Lower lobe of right lung (tissue), 2 donors: ENCODE results near the gene MACF1. TPM values are rescaled to one million over a fixed set of nuclear protein-coding genes. Genes with fewer than 3 reads are reported as not detected.
A peak's percentile ranks its signal among the peaks of the same experiment; 100 is the strongest.

Experiments
- ATAC-seq, 2 donors: fragments of 200-7000 bp; cut with Tn5 transposase; one replicate each; pipeline ENCODE4 v1.9.1; 2020 to 2022; ENCODE audit warnings: mild to moderate bottlenecking in 2 of 2, moderate library complexity in 2 of 2
- DNase-seq: peaks from one replicate; pipeline ENCODE4 v3.0.0-alpha.2; 2020
- H3K27ac ChIP-seq: fragments of 200-600 bp; one replicate; pipeline ENCODE4 v1.8.0; 2022
- H3K27me3 ChIP-seq: fragments of 200-600 bp; one replicate; pipeline ENCODE4 v1.8.0; 2022; ENCODE audit warnings: low read depth
- H3K36me3 ChIP-seq: fragments of 200-600 bp; one replicate; pipeline ENCODE4 v1.8.0; 2022; ENCODE audit warnings: mild to moderate bottlenecking
- H3K4me1 ChIP-seq: fragments of 200-600 bp; one replicate; pipeline ENCODE4 v1.8.0; 2022
- H3K4me3 ChIP-seq: fragments of 200-600 bp; one replicate; pipeline ENCODE4 v1.8.0; 2022; ENCODE audit warnings: mild to moderate bottlenecking
- H3K9me3 ChIP-seq: fragments of 200-600 bp; one replicate; pipeline ENCODE4 v1.8.0; 2022
- CTCF ChIP-seq: fragments of 200-600 bp; IDR thresholded peaks from one replicate; pipeline ENCODE4 v1.8.0; 2022; ENCODE audit warnings: antibody characterized with exemption, mild to moderate bottlenecking
- intact Hi-C: fragments of 100-400 bp; cut with DNase I; formaldehyde crosslinking; loops from one replicate; pipeline ENCODE4 v1.11.0; 2022
- total RNA-seq: library from RNA; stranded (reverse); fragmentation: NEBNext Ultra II Directional; extraction: Animal tissue kit (Norgen Biotek cat#: 25700); gene quantifications from one replicate; pipeline ENCODE4 v1.2.1, GENCODE V29; 2021
- donor health status: DM: no; HTN: yes; CAD: no; lungs with severe emphysema.

Gene MACF1
- total RNA-seq, 1 donor from 2014 or later = 506 TPM

DNA sequence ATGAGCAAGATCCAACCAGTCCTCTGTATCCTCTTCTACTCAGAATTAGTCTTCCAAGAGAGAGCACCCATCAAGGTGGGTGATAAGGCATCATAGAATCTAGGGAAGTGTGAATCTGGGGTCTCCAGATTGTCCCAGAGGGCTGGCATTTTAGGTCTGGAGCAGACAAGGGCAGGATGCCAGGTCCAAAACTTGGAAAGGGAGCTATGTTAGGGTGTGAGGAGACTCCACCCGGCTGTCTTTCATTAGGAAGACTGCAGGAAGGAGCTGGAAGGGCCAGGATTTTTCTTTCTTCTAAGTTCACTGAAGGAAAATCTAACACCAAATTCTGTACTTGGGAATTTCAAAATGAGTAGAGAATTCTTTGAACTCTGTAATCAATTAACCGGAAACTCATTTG lies 200.9 kb downstream of the MACF1 start:
- intact Hi-C loops = no loop called here
- Histone ChIP-seq H3K4me3 (no peak overlapping the region), H3K4me1 (peaks cover 79% of the 10 kb centered on the region), H3K27me3 (no peaks in the 10 kb centered on the region), H3K36me3 (peaks cover 19% of the 10 kb centered on the region), H3K27ac (no peak overlapping the region), H3K9me3 (no peaks in the 10 kb centered on the region)
- no peak for TF ChIP-seq CTCF
- no peak for ATAC-seq
- DNase-seq = no peak

DNA sequence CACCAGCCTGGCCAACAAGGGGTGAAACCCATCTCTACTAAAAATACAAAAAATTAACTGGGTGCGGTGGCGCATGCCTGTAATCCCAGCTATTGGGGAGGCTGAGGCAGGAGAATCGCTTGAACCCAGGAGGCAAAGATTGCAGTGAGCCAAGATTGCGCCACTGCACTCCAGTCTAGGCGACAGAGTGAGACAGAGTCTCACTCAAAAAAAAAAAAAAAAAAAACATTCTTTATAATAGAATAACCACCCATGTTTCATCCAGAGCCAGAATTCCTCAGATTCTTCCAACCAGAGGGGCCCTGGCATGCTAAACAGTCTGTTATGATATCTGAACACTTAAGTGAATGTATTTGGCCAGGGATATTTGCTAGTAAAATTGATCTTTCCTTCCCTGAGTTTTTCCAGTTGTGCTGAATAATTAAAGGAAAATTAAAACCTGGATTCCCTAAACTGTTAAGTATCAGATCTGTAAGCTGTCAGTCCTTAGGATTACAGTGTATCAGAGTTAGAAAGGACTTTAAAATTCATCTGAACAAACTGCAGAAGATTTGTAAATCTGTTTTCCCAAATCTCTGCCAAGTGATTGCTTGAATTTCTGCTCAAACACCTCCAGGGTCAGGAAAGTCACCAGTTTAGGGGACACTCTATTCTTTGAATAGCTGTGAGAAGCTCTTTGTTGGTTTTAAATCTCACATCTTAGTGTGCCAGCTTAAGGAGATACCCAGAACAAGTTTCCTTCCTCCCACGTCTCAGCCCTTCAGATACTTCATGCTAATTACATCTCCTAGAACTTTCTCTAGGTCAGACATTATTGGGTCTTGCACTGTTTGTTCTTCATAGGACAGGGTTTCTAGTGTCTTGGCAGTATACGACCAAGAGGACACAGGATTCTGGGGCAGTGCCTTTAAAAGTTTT lies 202.3 kb downstream of the MACF1 start:
- peaks cover 82% of the 10 kb centered on the region for H3K4me1 ChIP-seq
- H3K4me3 ChIP-seq = no peak overlapping the region
- DNase-seq (no peak), ATAC-seq (no peak)
- no peaks in the 10 kb centered on the region for H3K27me3 ChIP-seq
- TF ChIP-seq CTCF = no peak
- intact Hi-C loops = no loop called here
- peak overlapping the region; percentile 92 for H3K27ac ChIP-seq
- no peaks in the 10 kb centered on the region for H3K9me3 ChIP-seq
- peaks cover 8% of the 10 kb centered on the region for H3K36me3 ChIP-seq

GRCh38 chr1:39407510-39407895 lies 203.0 kb downstream of the MACF1 start:
- intact Hi-C loops = no loop called here
- no peaks in the 10 kb centered on the region for H3K9me3 ChIP-seq
- H3K27ac ChIP-seq = peak overlapping the region; percentile 92
- H3K4me3 ChIP-seq = peak overlapping the region; percentile 80
- no peak for DNase-seq
- ATAC-seq = no peak
- H3K36me3 ChIP-seq = peaks cover under 1% of the 10 kb centered on the region
- TF ChIP-seq CTCF = no peak
- H3K4me1 ChIP-seq = peaks cover 82% of the 10 kb centered on the region
- no peaks in the 10 kb centered on the region for H3K27me3 ChIP-seq

GRCh38 chr1:39407896-39408640 lies 203.6 kb downstream of the MACF1 start:
- intact Hi-C loops = no loop called here
- ATAC-seq (no peak), DNase-seq (no peak)
- Histone ChIP-seq H3K4me3 (peak overlapping the region; percentile 80), H3K4me1 (peaks cover 84% of the 10 kb centered on the region), H3K27me3 (no peaks in the 10 kb centered on the region), H3K27ac (peak overlapping the region; percentile 92), H3K36me3 (no peaks in the 10 kb centered on the region), H3K9me3 (no peaks in the 10 kb centered on the region)
- TF ChIP-seq CTCF = no peak

GRCh38 chr1:39408641-39409054 lies 204.2 kb downstream of the MACF1 start:
- peak overlapping the region; percentile 92 for H3K27ac ChIP-seq
- TF ChIP-seq CTCF = no peak
- intact Hi-C loops = no loop called here
- no peaks in the 10 kb centered on the region for H3K36me3 ChIP-seq
- H3K27me3 ChIP-seq = no peaks in the 10 kb centered on the region
- H3K9me3 ChIP-seq = no peaks in the 10 kb centered on the region
- peaks cover 83% of the 10 kb centered on the region for H3K4me1 ChIP-seq
- peak; percentile 95 to 96 for ATAC-seq
- peak overlapping the region; percentile 80 for H3K4me3 ChIP-seq
- peak; percentile 96 for DNase-seq
